SHP77 (cell line): ENCODE results near the gene ADGRG6.
"Not testable (repeated sequence)": the region's sequence is repeated elsewhere in the genome, so short reads cannot be mapped to it uniquely, and the experiment has no call there.

Experiments
- DNase-seq, 2 experiments: peaks; one replicate each; lab custom pipeline; 2025; lab: John Stamatoyannopoulos, UW

Gene ADGRG6

GRCh38 chr6:142411145-142411544 is 109.3 kb downstream of the ADGRG6 start:
- no peak for DNase-seq

DNA sequence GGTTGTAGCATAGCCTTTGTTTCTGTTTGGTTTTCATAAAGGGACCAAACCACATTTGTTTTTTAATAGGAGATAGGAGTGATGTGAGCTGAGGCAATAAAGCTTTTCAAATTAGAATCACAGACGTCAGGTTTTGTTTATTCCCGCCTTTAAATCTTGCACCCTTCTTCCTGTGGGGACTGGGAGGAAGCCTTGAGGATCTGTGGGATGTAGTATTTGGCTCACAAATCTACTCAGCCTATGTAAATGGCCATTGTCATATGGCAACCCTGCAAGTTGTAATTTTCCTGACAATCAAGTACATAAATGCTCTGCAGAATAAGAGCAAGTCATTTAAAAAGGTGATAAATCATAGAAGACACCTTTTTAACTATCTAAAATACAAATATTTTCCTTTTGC is 110.4 kb downstream of the ADGRG6 start:
- no peak for DNase-seq

GRCh38 chr6:142412658-142413057 is 110.9 kb downstream of the ADGRG6 start:
- no peak for DNase-seq

DNA sequence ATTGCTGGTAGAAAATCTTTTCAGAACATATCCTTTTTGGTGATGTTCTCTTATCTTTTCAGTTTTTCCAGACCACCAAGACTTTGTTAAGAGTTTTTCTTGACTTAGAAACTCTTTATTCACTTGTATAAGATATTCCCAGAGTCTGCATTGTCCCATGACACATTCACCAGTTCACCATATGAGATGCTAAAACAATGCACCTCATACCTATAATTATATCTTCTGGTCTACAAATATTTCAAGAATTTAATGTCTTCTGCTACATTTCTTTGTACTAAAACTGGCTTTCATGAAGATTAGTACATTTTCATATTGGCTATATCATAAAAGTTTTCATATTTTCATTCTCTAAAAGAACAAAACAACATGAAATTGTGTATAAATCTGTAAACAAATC is 111.3 kb downstream of the ADGRG6 start:
- no peak for DNase-seq

DNA sequence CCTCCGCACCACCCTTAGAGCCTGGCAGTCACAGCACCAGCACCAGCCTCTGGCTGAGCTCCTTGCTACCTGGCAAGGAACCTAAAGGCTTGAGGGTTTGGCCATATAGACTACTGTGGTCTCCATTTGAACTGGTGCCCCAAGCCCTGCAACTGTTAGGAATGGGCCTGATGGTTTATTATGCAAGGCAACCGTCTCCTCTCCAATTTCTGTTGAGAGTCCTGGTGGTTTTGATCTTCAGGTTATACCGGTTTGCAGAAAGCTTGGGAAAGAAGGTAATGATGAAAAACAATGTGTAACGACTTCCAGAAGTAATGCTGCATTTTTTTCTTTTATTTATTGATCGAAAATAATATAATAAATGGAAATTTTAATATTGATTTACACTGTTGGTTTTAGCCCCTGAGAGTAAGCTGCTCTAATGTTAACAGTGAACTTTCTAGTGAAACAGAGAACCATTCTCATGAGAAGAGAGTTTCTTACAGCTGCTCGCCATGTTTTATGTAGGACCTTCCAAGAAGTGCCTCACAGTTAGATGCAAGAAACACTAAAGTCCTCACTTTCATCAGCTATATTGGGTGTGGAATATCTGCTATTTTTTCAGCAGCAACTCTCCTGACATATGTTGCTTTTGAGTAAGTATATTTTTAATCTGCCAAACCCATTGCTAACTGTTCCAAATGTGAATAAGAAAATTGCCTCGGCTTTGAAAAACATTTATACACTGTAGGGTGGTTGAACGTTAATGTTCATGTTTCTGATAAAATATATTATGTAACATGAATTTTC is 112.8 kb downstream of the ADGRG6 start:
- no peak for DNase-seq

DNA sequence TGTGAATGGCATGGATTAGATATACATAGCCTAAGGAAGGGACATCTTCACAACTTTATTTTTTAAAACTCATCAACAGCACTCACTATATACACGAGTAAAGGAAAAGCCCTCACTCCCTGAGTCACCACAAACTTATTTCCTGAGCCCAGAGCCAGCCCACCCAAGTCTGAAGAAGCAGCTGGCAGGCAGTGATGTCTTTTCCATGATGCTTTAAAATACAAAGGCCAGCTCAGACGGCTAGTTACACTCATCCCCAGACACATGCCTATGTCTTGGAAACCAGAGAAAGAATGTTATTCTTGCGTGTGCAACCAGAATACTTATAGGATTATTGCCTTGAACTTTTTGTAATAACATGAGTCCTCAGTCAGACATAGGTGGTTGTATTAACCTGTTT is 114.4 kb downstream of the ADGRG6 start:
- no peak for DNase-seq

- no peak for DNase-seq
These were observed 114.9 kb downstream of the ADGRG6 start for GRCh38 chr6:142416686-142417085.

DNA sequence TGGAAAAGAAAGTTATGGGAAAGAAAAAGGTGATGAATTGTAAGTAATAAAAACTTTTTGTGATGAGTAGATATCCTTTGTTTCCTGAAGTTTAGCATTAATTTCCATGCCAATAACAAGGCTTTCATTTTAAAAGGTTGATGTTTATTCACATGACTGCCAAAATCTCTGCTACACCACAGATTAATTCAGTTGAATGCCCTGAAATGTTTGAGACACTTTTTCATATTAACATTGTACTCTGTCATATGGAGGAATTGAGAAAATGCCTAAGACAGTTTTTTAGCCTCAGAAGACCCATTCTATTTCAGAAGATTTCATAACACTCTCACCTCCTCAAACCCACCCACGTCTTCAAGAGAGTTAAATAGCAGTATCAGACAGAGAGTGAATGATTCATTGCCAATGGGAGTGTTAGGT is 115.5 kb downstream of the ADGRG6 start:
- no peak for DNase-seq

DNA sequence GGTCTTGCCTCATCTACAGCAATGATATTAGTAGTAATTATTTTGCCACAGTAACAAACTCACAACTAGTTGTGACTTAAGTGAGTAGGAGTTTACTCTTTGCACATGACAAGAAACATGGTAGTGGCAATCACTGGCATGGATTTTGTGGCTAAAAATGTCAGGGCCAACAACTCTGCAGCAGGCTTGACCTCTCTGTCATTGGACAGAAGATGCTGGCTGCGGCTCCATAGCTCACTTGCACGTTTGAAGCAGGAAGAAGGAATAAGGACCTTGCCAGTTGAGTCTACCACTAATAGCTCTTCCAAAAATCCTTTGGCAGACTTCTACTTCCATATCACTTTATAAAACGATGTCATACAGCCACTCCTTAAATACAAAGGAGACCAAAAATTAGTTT is 117.3 kb downstream of the ADGRG6 start:
- DNase-seq: no peak

- DNase-seq: no peak
These were observed 119.0 kb downstream of the ADGRG6 start for GRCh38 chr6:142420802-142421201.

DNA sequence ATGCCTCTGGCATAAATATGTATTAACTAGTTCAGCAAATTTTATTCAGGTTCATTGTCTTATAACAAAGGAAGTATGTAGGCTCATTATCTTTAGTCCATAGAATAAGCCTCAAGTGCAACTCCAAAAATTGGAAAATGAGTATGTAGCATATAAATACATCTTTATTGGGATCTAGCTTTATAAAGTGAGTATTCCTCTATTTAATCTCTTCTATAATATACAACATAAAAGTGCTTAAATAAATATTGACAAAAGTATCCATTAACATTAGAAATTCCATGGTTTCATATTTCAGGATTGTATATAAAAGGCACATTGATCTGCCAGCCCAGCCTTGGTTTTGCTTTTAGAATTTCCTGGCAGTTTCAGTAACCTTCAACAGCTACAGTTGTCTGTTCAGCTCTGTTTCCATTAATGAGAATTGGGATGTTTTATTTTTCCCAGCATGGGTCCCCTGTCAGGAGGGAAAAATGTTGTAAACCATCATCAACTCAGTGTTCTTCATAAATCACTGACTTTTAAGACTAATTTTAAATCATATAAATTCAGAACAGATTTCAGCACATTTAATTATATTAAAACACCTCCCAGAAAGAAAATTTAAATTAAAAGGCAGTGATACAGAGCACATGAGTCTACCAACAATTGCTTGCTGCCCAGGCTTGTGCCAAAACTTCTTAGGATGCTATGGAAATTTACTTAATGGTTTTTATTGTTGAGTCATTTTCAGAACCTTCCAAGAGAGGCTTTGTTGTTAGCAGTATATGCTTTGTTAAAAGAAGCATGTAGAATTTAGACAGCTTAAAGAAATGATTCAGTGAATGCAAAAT is 119.7 kb downstream of the ADGRG6 start:
- DNase-seq: no peak

DNA sequence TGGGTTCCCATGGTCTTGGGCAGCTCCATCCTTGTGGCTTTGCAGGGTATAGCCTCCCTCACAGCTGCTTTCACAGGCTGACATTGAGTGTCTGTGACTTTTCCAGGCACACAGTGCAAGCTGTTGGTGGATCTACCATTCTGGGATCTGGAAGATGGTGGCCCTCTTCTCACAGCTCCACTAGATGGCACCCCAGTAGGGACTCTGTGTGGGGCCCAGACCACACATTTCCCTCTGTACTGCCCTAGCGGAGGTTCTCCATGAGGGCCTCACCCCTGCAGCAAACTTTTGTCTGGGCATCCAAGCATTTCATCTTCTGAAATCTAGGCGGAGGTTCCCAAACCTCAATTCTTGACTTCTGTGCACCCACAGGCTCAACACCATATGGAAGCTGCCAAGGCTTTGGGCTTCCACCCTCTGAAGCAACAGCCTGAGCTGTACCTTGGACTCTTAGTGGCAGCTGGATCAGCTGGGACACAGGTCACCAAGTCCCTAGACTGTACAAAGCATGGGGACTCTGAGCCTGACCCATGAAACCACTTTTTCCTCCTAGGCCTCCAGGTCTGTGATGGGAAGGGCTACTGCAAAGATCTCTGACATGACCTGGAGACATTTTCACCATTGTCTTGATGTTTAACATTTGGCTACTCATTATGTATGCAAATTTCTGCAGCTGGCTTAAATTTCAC is 124.8 kb downstream of the ADGRG6 start:
- DNase-seq: not testable (repeated sequence)

- not testable (repeated sequence) for DNase-seq
These were observed 126.7 kb downstream of the ADGRG6 start for GRCh38 chr6:142428468-142428867.

DNA sequence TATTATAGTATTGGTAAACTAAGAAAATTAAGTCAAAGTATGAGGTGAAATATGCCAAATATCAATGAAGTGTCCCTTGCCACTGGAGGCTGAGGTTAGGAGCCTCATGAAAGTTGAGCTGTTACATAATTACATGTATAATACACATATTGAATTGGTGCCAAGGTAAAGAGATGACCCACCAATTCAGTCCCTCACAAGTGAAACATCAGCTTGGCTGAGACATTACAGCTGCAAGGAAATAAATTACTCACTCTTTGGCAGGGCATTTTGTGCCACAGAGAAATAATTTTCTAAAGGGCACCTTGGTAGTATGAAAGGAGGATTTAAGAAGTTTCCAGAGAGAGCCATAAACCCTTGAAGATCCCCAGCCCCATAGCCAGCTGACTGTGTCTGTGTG is 127.4 kb downstream of the ADGRG6 start:
- DNase-seq: no peak

DNA sequence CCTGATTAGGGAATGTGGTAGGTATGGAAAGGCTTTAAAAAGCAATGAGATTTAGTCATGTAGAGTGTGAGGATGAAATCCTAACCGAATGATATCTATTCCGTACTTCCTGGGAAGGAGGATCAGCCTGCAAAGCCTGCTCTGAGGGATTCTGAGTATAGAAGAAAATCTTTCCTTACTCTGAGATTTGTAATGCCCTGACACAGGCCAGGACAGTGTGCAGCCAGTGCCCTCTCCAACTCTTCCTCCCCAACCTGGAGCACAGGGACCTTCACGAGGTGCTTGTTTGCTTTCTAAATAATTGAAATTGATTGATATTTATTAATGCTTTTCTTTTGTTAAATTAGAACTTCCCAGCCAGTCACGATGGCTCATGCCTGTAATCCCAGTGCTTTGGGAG is 131.6 kb downstream of the ADGRG6 start:
- DNase-seq: no peak

DNA sequence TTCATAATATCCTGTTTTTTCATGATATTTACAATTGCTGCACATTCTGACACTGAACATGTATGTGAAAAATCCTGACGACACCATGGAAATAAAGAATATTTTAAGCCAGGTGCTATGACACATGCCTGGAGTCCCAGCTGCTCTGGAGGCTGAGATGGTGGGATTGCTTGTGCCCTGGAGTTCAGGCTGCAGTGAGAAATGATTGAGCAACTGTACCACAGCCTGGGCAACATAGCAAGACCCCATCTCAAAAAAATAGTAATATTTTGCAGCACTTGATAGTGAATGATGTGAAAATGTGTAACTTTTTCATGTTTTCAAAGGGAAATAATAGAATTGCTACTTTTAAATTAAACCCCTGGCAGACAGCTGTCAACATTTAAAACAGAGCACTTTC is 137.1 kb downstream of the ADGRG6 start:
- DNase-seq: no peak

DNA sequence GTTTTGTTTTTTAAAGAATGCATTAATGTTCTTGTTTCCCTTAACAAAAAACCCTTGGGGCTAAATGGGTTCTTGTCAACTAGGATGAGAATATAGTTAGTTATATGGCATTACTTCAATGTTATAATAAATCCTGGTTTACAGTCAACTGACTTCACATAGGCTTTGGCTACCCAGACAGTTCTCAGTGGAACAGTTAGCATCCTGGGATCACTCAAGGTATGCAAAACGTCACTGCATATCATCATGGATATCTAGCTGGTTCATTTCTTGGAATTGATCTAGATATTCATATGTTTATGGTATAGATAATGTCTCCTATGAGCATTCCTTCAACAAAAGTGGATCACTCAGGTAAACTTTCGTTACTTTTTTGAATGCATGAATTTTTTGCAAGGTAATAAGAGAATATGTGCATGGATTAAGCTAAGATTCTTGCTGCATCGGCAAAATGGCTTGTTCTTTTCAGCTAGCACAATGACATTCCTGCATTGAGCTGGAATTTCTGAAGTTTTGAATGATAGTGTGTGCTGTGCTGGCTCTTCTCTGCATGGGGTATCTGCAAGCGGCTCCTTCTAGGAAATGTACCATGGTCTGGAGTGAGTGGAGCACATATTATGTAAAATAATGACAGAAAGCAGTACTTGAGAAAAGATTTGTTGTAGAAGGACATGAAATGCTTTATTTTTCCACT is 138.9 kb downstream of the ADGRG6 start:
- no peak for DNase-seq

- DNase-seq: no peak
These were observed 139.9 kb downstream of the ADGRG6 start for GRCh38 chr6:142441716-142442115.

GRCh38 chr6:142443102-142443501 is 141.3 kb downstream of the ADGRG6 start:
- DNase-seq: no peak

- DNase-seq: no peak
These were observed 141.7 kb downstream of the ADGRG6 start for GRCh38 chr6:142443532-142443931.

DNA sequence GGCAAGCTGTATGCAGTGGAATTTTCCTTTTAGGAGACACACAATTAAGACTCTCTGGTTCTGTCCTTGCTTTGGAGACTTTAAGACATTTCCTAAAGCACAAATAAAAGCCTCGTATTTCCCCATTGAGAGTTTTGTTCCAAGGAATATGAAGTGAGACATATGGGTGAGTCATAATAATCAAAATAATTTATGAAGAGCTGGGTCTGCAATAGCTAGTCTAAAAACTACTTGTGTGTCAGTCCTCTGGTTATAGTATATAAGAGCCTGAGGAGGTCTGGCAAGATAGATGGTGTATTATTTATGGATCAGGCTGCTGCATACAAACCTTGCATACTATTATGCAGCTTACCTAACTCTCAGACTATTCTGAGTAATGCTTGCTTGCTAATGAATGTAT is 142.6 kb downstream of the ADGRG6 start:
- no peak for DNase-seq

- no peak for DNase-seq
These were observed 143.1 kb downstream of the ADGRG6 start for GRCh38 chr6:142444881-142445301.
